Tibial artery (tissue), 4 donors: ENCODE measurements around the gene ENDOV.

Experiments used
- DNase-seq, 2 donors: peaks; one replicate each; pipeline ENCODE4 v3.0.0-alpha.2; 2019
- H3K27ac ChIP-seq, 2 donors: fragments of 200-600 bp; sonication (generic) in 1 of 2; 1 replicate in 1 of 2; 2 replicates in 1 of 2; pipeline ENCODE4 v1.5.1; 2018 to 2019; ENCODE audit warnings: mild to moderate bottlenecking in 1 of 2
- H3K27me3 ChIP-seq, 2 donors: fragments of 200-600 bp; sonication (generic) in 1 of 2; one replicate each; pipeline versions ENCODE4 v1.5.1 to v1.6.0; 2016 to 2019
- H3K36me3 ChIP-seq, 3 donors: fragments of 200-600 bp; sonication (generic) in 2 of 3; one replicate each; pipeline ENCODE4 v1.5.1; 2016 to 2019; ENCODE audit warnings: mild to moderate bottlenecking in 2 of 3
- H3K4me1 ChIP-seq, 4 donors: fragments of 200-600 bp; sonication (generic) in 2 of 4; 1 replicate in 3 of 4; 2 replicates in 1 of 4; pipeline ENCODE4 v1.5.1; 2016 to 2019
- H3K4me3 ChIP-seq, 2 donors: fragments of 200-600 bp; sonication (generic) in 1 of 2; 1 replicate in 1 of 2; 2 replicates in 1 of 2; pipeline ENCODE4 v1.5.1; 2018 to 2019; ENCODE audit warnings: mild to moderate bottlenecking in 2 of 2
- H3K9me3 ChIP-seq, 3 donors: fragments of 200-600 bp; sonication (generic) in 1 of 3; one replicate each; pipeline ENCODE4 v1.5.1; 2016 to 2019
- intact Hi-C: fragments of 100-400 bp; cut with DNase I; formaldehyde crosslinking; loops from one replicate; pipeline ENCODE4 v1.15.0; 2023; ENCODE audit warnings: low total_unique reads
- TF ChIP-seq, protein P1 (sequence below), 2 experiments: fragments of 200-600 bp in 1 of 2; fragments of 450-650 bp in 1 of 2; IDR thresholded peaks; one replicate each; pipeline ENCODE4 v1.5.1; 2017 to 2019; ENCODE audit warnings: antibody characterized with exemption in 2 of 2, mild to moderate bottlenecking in 1 of 2, moderate library complexity in 1 of 2

The ENDOV gene

DNA sequence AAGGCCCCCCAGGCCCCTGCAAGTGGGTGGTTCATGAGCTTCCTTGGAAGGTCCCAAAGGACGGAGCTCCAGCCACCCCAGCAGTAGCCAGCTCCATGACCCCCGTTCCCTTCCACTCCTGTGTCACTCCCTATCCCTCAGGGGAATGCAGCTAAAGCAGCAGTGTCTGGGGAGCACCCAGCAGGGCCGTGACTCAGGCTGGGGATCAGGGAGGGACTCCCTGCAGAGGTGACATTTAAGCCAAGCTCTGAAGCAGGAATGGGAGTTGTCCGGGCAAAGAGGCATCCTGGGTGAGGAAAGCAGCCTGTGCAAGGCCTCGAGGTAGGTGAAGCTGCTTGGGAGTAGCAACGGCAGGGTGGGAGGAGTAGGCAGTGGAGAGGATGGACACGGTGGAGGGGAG is 72.5 kb downstream of the ENDOV start:
- no peak for DNase-seq
- H3K27me3 ChIP-seq = peaks cover 0 to 77% of the 10 kb centered on the region in 2 donors
- H3K36me3 ChIP-seq = no peaks in the 10 kb centered on the region

More for the DNA sequence above, 72.5 kb downstream of the ENDOV start:
- TF ChIP-seq, protein P1, sequence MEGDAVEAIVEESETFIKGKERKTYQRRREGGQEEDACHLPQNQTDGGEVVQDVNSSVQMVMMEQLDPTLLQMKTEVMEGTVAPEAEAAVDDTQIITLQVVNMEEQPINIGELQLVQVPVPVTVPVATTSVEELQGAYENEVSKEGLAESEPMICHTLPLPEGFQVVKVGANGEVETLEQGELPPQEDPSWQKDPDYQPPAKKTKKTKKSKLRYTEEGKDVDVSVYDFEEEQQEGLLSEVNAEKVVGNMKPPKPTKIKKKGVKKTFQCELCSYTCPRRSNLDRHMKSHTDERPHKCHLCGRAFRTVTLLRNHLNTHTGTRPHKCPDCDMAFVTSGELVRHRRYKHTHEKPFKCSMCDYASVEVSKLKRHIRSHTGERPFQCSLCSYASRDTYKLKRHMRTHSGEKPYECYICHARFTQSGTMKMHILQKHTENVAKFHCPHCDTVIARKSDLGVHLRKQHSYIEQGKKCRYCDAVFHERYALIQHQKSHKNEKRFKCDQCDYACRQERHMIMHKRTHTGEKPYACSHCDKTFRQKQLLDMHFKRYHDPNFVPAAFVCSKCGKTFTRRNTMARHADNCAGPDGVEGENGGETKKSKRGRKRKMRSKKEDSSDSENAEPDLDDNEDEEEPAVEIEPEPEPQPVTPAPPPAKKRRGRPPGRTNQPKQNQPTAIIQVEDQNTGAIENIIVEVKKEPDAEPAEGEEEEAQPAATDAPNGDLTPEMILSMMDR (IDR thresholded peaks at IDR 0.05) = no peak
- Histone ChIP-seq H3K9me3 (peaks cover 0 to 4% (median 0%) of the 10 kb centered on the region in 3 donors), H3K4me1 (no peaks in the 10 kb centered on the region), H3K27ac (no peak overlapping the region), H3K4me3 (no peak overlapping the region)
- intact Hi-C loops = no loop called here
